IMR-90 (cell line): ENCODE data around the gene VPS50. TPM values are rescaled to one million over a fixed set of nuclear protein-coding genes. Genes with fewer than 3 reads are reported as not detected.

Experiments
- ATAC-seq: fragments of 200-7000 bp; cut with Tn5 transposase; 2 replicates; pipeline ENCODE4 v1.9.1; 2020; ENCODE audit warnings: low read depth, mild to moderate bottlenecking, moderate library complexity
- BruUV-seq: library from RNA; stranded (reverse); fragments of 400-500 nt; replicated peaks from 2 replicates; lab custom pipeline; 2021; lab: Mats Ljungman, UMichigan
- CTCF ChIA-PET: fragments of 300-600 bp; formaldehyde crosslinking; extraction: SDS; loops from one replicate; lab custom pipeline; 2021; ENCODE audit warnings: antibody characterized with exemption; lab: Yijun Ruan, JAX
- POLR2A ChIA-PET: fragments of 300-600 bp; sonication (Branson Sonifier 250); formaldehyde crosslinking; loops from one replicate; lab custom pipeline; 2022; ENCODE audit warnings: antibody characterized with exemption; ENCODE audit not compliant: unreplicated experiment; lab: Charles Lee
- DNase-seq: peaks from one replicate; pipeline ENCODE4 v3.0.0; 2013
- H2AFZ ChIP-seq: replicated peaks from 2 replicates; pipeline ENCODE3; 2013; ENCODE audit warnings: low read length, mild to moderate bottlenecking; ENCODE audit not compliant: poor library complexity
- H2AK5ac ChIP-seq: 2 replicates; pipeline ENCODE4 v1.6.1; 2013; ENCODE audit warnings: low read depth, low read length, inconsistent platforms
- H2AK9ac ChIP-seq: replicated peaks from 2 replicates; pipeline ENCODE3; 2013; ENCODE audit warnings: mild to moderate bottlenecking, low read depth, low read length, moderate library complexity; ENCODE audit not compliant: poor library complexity
- H2BK120ac ChIP-seq: 2 replicates; pipeline ENCODE4 v1.6.1; 2013; ENCODE audit warnings: low read depth, low read length, inconsistent platforms
- H2BK15ac ChIP-seq: 3 replicates; pipeline ENCODE4 v1.6.1; 2013; ENCODE audit warnings: low read depth, low read length, inconsistent platforms
- H2BK20ac ChIP-seq: 2 replicates; pipeline ENCODE4 v1.6.1; 2013; ENCODE audit warnings: low read depth, mild to moderate bottlenecking, inconsistent platforms, low read length, moderate library complexity
- H2BK5ac ChIP-seq: 2 replicates; pipeline ENCODE4 v1.6.1; 2013; ENCODE audit warnings: mild to moderate bottlenecking, low read depth, low read length, inconsistent platforms; ENCODE audit not compliant: poor library complexity, severe bottlenecking
- H3K14ac ChIP-seq: replicated peaks from 2 replicates; pipeline ENCODE4 v1.6.1; 2013; ENCODE audit warnings: low read depth, low read length, inconsistent platforms
- H3K18ac ChIP-seq: 2 replicates; pipeline ENCODE4 v1.6.1; 2013; ENCODE audit warnings: low read depth, low read length, control low read depth
- H3K23ac ChIP-seq: 2 replicates; pipeline ENCODE4 v1.6.1; 2013; ENCODE audit warnings: low read depth, low read length, inconsistent platforms
- H3K27ac ChIP-seq: 2 replicates; pipeline ENCODE4 v1.5.1; 2013; ENCODE audit warnings: mild to moderate bottlenecking, control low read depth, low read length; ENCODE audit not compliant: insufficient read depth
- H3K27me3 ChIP-seq: 2 replicates; pipeline ENCODE4 v1.6.1; 2013; ENCODE audit warnings: low read length; ENCODE audit not compliant: control insufficient read depth, insufficient read depth
- H3K36me3 ChIP-seq: 2 replicates; pipeline ENCODE4 v1.6.1; 2013; ENCODE audit warnings: low read length, mixed read lengths; ENCODE audit not compliant: control insufficient read depth, insufficient read depth
- H3K4ac ChIP-seq: 2 replicates; pipeline ENCODE4 v1.6.1; 2013; ENCODE audit warnings: low read depth, low read length, inconsistent platforms
- H3K4me1 ChIP-seq: 2 replicates; pipeline ENCODE4 v1.6.1; 2013; ENCODE audit warnings: low read length, mixed read lengths; ENCODE audit not compliant: control insufficient read depth, insufficient read depth
- H3K4me2 ChIP-seq: 2 replicates; pipeline ENCODE4 v1.6.1; 2013; ENCODE audit warnings: low read depth, mild to moderate bottlenecking, control low read depth, low read length, moderate library complexity
- H3K4me3 ChIP-seq: 2 replicates; pipeline ENCODE4 v1.5.1; 2013; ENCODE audit warnings: low read depth, mild to moderate bottlenecking, control low read depth, low read length, moderate library complexity; ENCODE audit not compliant: insufficient read depth
- H3K56ac ChIP-seq: 2 replicates; pipeline ENCODE4 v1.6.1; 2013; ENCODE audit warnings: low read length, inconsistent platforms; ENCODE audit not compliant: insufficient read depth; ENCODE audit errors: extremely low read depth
- H3K79me1 ChIP-seq, 2 experiments: 2 replicates each; pipeline ENCODE4 v1.6.1; 2013; ENCODE audit warnings: low read length in 2 of 2, inconsistent platforms in 1 of 2, low read depth in 1 of 2
- H3K9ac ChIP-seq: 2 replicates; pipeline ENCODE4 v1.6.1; 2013; ENCODE audit warnings: low read depth, low read length, control low read depth
- H3K9me1 ChIP-seq: 2 replicates; pipeline ENCODE4 v1.6.1; 2013; ENCODE audit warnings: low read length, inconsistent platforms; ENCODE audit not compliant: insufficient read depth
- H3K9me3 ChIP-seq: 2 replicates; pipeline ENCODE4 v1.6.1; 2013; ENCODE audit warnings: low read length; ENCODE audit not compliant: control insufficient read depth, insufficient read depth
- H4K20me1 ChIP-seq: 2 replicates; pipeline ENCODE4 v1.6.1; 2013; ENCODE audit warnings: low read length, inconsistent platforms; ENCODE audit not compliant: insufficient read depth
- H4K5ac ChIP-seq: 2 replicates; pipeline ENCODE4 v1.6.1; 2013; ENCODE audit warnings: mild to moderate bottlenecking, low read depth, low read length, control low read depth
- H4K8ac ChIP-seq, 2 experiments: 2 replicates each; pipeline ENCODE4 v1.6.1; 2013; ENCODE audit warnings: low read depth in 2 of 2, low read length in 2 of 2, control low read depth in 1 of 2, inconsistent platforms in 1 of 2
- H4K91ac ChIP-seq: 2 replicates; pipeline ENCODE4 v1.6.1; 2013; ENCODE audit warnings: low read depth, low read length, inconsistent platforms; ENCODE audit not compliant: insufficient read depth
- CEBPB ChIP-seq: IDR thresholded peaks from 2 replicates; pipeline ENCODE4 v1.6.1; 2012; ENCODE audit warnings: low read depth, low read length, improper control_type of control experiment
- NFE2L2 ChIP-seq: fragments of 150-350 bp; IDR thresholded peaks from 2 replicates; pipeline ENCODE4 v1.6.1; 2016; ENCODE audit warnings: low read depth, mild to moderate bottlenecking, low read length
- RFX5 ChIP-seq: IDR thresholded peaks from 2 replicates; pipeline ENCODE4 v1.8.0; 2012; ENCODE audit warnings: low read depth, mild to moderate bottlenecking, low read length, moderate library complexity
- dilution Hi-C: fragments of 300-500 bp; cut with HindIII; formaldehyde crosslinking; loops from one replicate; pipeline ENCODE4 v1.14.3; 2018; ENCODE audit warnings: low sequenced_read_pairs; ENCODE audit not compliant: unreplicated experiment
- in situ Hi-C: fragments of 300-500 bp; cut with MboI; formaldehyde crosslinking; loops from 3 replicates; pipeline ENCODE4 v1.14.3; 2019; ENCODE audit warnings: low sequenced_read_pairs, inconsistent platforms, mixed read lengths
- intact Hi-C: fragments of 100-400 bp; cut with micrococcal nuclease; formaldehyde crosslinking; loops from 2 replicates; pipeline ENCODE4 v1.10.0; 2022
- polyA plus RNA-seq, 3 experiments: library from polyadenylated mRNA; depleted of rRNA; stranded (reverse); fragments of >200 nt; gene quantifications; 2 replicates each; pipeline ENCODE4 v1.2.3, GENCODE V29; 2012; ENCODE audit warnings: low replicate concordance in 1 of 3
- total RNA-seq: library from RNA; depleted of rRNA; stranded (reverse); fragments of >200 nt; gene quantifications from 2 replicates; pipeline ENCODE4 v1.2.3, GENCODE V29; 2012

The VPS50 gene
- total and polyA plus RNA-seq, 2 of the 4 experiments (the other 2 are of a cell fraction) = 7.1 to 22.0 TPM

GRCh38 chr7:93198472-93198871 lies 33.7 kb upstream of the VPS50 start:
- Histone ChIP-seq H3K4me2 (no peak overlapping the region), H4K8ac (no peak overlapping the region), H4K91ac (no peak overlapping the region), H3K18ac (no peak overlapping the region), H2BK5ac (no peak overlapping the region), H2AK5ac (no peak overlapping the region), H2BK120ac (no peak overlapping the region), H3K4me1 (no peaks in the 10 kb centered on the region), H3K23ac (no peak overlapping the region), H3K79me1 (no peaks in the 10 kb centered on the region), H4K5ac (no peak overlapping the region), H3K14ac (no peak overlapping the region), H3K4me3 (no peak overlapping the region), H2AFZ (no peak overlapping the region), H3K56ac (no peak overlapping the region), H2BK20ac (no peak overlapping the region), H3K27me3 (peaks cover 8% of the 10 kb centered on the region), H3K9me1 (no peaks in the 10 kb centered on the region), H2BK15ac (no peak overlapping the region), H2AK9ac (no peak overlapping the region), H4K20me1 (no peaks in the 10 kb centered on the region), H3K4ac (no peak overlapping the region), H3K27ac (no peak overlapping the region), H3K9ac (no peak overlapping the region), H3K9me3 (no peaks in the 10 kb centered on the region), H3K36me3 (no peaks in the 10 kb centered on the region)
- intact Hi-C loops = no loop called here
- in situ Hi-C loops = no loop called here
- ChIA-PET CTCF (no interaction called here), POLR2A (no interaction called here)
- TF ChIP-seq NFE2L2 (no peak), CEBPB (no peak), RFX5 (no peak)
- DNase-seq (no peak), ATAC-seq (no peak)
- dilution Hi-C loops = no loop called here
- BruUV-seq = no TSS peak
